Measurements from ENCODE around the gene BTRC.

BTRC gene

GRCh38 chr10:101595591-101596433 is 241.8 kb downstream of the BTRC start:
- DNase-seq, result no peak

- DNase-seq, result no peak
Observed at GRCh38 chr10:101597091-101597900, 243.3 kb downstream of the BTRC start.

GRCh38 chr10:101601541-101601940 is 247.6 kb downstream of the BTRC start:
- no peak for DNase-seq

GRCh38 chr10:101602761-101603398 is 248.9 kb downstream of the BTRC start:
- DNase-seq, result peak; percentile 6
